NCI-H526 (cell line): Measurements from ENCODE around the gene SRP9.
"Not testable (repeated sequence)": the region's sequence is repeated elsewhere in the genome, so short reads cannot be mapped to it uniquely, and the experiment has no call there.

ENCODE experiments used
- DNase-seq, 2 experiments: peaks; one replicate each; lab custom pipeline; 2025; lab: John Stamatoyannopoulos, UW

The SRP9 gene

GRCh38 chr1:225774281-225775147 is 3.1 kb upstream of the SRP9 start:
- DNase-seq = no peak

GRCh38 chr1:225776294-225776693 is 1.3 kb upstream of the SRP9 start:
- no peak for DNase-seq

DNA sequence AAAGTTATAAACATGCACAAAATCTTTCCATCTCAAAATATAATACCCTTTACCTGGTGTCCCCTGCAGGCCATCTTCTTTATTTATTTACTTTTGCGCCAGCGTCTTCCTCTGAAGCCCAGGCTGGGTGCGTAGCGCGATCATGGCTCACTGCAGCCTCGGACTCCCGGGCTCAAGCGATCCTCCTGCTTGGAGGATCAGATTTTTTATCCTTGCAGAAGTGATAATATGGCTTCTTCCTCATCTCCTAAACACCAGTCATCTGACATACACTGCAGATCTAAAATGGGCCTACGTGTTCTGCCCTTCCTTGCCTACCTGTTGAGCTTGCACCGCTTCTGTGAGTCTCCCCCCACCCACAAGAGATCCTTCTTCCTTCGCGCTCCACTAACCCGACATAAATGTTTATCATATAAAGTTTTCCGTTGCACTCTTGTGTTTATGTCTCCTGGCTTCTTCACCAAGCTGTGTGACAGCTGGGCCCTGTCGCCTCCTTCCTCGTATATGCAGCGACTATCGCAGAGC is 506 bp upstream of the SRP9 start:
- peak in 1 of 2 experiments; percentile 60 for DNase-seq

DNA sequence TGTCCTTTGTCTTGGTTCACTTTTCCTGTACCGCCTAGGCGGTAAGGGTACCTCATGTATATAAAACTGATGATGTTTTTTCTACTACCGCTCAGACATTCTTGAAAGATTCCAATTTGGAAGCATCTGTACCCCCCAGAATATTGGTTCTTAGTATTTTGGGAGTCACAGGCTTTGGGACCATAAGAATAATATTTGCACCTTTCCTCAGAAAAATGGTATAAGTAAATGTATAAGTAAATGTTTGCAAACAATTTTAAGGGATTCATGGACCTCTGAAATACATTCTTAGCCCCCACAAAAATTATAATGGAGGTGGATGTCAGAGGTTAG is 677 bp downstream of the SRP9 start:
- no peak for DNase-seq

GRCh38 chr1:225779165-225779564 is 1.5 kb downstream of the SRP9 start:
- not testable (repeated sequence) for DNase-seq

- no peak for DNase-seq
These were observed 2.5 kb downstream of the SRP9 start for GRCh38 chr1:225780134-225780533.

GRCh38 chr1:225780630-225781029 is 3.0 kb downstream of the SRP9 start:
- no peak for DNase-seq

GRCh38 chr1:225789142-225789541 is 11.5 kb downstream of the SRP9 start:
- not testable (repeated sequence) for DNase-seq

DNA sequence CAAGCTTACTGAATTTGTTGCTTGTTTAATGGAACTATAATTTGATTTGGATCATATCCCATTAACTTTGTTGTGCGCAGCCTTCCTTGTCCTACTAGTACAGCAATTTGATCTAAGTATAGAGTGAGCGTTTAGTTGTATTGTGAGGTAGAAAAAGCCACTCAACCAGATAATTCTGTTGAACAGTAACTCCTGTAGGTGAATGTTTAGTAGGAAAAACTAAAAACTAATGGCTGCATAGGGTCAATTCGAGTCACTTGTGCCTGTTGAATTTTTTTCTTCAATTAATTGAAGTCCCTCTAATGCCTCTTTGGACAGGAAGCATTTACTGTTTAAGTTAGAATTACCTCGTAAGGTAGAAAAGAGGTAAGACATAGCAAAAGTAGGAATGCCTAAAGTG is 17.3 kb downstream of the SRP9 start:
- DNase-seq = no peak

GRCh38 chr1:225796097-225796496 is 18.5 kb downstream of the SRP9 start:
- not testable (repeated sequence) for DNase-seq

GRCh38 chr1:225801146-225801545 is 23.5 kb downstream of the SRP9 start:
- not testable (repeated sequence) for DNase-seq

DNA sequence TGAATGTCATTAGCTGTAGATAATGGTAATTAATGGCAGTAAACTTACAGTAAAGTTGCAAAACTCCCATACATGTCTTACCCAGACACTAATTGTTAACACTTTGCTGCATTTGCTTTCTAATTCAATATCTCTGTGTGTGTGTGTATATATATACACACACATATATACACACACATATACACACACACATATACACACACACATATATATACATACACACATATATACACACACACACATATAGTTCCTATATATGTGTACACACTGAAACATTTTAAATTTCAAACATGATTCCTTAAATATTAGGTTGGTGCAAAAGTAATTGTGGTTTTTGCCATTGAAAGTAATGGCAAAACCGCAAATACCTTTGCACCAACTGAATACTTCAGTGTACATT is 28.6 kb downstream of the SRP9 start:
- no peak for DNase-seq

DNA sequence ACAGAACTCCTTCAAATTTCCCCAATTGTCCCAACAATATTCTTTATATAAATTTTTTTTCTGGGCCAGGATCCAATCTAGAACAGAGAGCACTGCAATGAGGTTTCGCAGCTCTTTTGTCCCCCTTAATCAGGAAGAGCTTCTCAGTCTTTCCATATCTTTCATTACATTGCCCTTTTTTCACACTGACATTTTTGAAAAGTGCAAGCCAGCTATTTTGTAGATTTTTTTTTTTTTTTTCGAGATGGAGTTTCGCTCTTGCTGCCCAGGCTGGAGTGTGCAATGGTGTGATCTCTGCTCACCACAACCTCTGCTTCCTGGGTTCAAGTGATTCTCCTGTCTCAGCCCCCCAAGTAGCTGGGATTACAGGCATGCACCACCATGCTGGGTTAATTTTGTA is 29.1 kb downstream of the SRP9 start:
- not testable (repeated sequence) for DNase-seq

GRCh38 chr1:225808136-225808535 is 30.5 kb downstream of the SRP9 start:
- no peak for DNase-seq

- peak; percentile 48 to 87 for DNase-seq
These were observed 32.4 kb downstream of the SRP9 start, which contains the start of gene EPHX1 for GRCh38 chr1:225809842-225810578. EPHX1 (plus strand) TSS chr1:225810124; CDS start chr1:225828730, 18,606 bp downstream.

DNA sequence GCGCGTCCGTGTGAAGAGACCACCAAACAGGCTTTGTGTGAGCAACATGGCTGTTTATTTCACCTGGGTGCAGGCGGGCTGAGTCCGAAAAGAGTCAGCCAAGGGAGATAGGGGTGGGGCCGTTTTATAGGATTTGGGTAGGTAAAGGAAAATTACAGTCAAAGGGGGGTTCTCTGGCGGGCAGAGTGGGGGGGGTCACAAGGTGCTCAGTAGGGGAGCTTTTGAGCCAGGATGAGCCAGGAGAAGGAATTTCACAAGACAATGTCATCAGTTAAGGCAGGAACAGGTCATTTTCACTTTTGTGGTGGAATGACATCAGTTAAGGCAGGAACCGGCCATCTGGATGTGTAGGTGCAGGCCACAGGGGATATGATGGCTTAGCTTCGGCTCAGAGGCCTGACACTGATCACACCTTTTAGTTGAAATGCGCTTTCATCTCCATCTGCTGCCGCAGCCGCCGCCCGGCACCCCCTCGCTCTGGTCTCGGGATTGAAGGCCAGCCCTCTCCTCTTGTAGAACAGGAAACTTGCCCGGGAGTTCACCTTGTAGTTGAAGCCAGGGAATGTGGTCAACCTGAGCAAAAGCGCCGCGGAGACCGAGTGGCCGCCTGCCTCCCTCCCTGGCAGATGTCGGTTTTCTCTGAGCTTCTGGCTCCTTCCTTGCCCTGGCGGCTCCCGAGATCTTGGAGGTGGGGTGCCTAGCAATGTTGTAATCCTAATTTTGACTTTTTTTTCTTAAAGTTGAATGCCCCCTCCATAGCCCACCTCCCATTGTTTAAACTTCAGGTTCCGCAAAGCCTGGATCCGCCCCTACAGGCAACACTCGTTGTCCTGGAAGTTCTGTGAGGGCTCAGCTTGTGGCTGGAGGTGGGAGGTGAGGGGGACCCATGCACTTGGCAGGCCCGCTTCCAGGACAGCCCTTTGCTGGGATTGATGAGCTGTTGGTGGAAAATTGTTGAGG is 33.2 kb downstream of the SRP9 start:
- not testable (repeated sequence) for DNase-seq

DNA sequence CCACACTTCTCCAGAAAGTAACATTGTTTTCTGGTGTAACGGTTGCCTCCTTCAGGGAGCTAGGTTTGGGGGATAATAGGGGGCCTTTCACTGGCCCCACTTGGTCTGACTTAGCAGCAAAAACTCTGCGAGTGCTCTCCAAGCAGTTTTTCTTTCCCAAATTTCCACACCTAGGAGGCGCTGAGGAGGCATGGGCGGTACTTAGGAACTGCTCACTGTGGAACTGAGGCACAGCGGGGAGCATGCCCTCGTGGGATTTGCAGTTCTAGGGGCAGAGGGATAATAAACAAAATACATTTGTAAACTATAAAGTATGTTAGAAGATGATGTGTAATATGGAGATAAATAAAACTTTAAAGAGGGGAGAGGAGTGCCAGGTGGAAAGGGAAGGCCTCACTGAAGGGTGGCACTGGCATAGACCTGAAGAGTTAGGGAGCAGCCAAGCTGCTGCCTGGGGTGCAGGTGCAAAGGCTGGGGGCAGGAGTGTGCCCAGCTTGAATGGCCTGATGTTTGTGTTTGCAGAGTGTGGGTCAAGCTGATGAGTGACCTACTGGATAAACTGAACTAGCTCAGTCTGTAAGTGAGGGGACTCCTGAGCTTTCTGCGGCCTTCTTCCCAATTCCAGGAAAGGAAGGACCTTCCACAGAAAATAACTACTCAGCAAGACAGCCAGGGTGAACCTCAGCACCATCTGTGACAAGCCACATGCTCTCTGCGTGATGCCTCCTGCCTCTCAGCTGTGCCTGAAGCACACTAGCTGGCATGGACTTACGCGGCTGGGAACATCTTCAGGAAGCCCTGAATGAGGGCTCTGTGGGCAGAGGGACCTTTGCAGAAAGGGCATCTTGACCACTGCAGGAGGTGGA is 34.2 kb downstream of the SRP9 start:
- no peak for DNase-seq

GRCh38 chr1:225812488-225813213 is 35.0 kb downstream of the SRP9 start:
- DNase-seq = no peak

GRCh38 chr1:225813214-225813964 is 35.8 kb downstream of the SRP9 start:
- DNase-seq = peak in 1 of 2 experiments; percentile 4
